Measurements from ENCODE around the gene ACADVL. TPM values are rescaled to one million over a fixed set of nuclear protein-coding genes. Genes with fewer than 3 reads are reported as not detected.

The ACADVL gene
- total RNA-seq, 6 experiments from 2014 or later, result 378 to 463 (median 405) TPM

GRCh38 chr17:7251661-7252175 is 32.0 kb downstream of the ACADVL start, which contains the start of gene CTDNEP1:
Gene CTDNEP1 (minus strand): TSS chr17:7251734. CDS start chr17:7251296, 438 bp downstream.
- peak within 1 kb of the TSS; percentile 100 for H3K27ac Mint-ChIP-seq
- H3K4me3 Mint-ChIP-seq, result peak within 1 kb of the TSS; percentile 92
- peaks cover 33% of the 10 kb centered on the region for H3K4me1 Mint-ChIP-seq (ENCODE audit: low read depth)
- TF ChIP-seq, protein P1, sequence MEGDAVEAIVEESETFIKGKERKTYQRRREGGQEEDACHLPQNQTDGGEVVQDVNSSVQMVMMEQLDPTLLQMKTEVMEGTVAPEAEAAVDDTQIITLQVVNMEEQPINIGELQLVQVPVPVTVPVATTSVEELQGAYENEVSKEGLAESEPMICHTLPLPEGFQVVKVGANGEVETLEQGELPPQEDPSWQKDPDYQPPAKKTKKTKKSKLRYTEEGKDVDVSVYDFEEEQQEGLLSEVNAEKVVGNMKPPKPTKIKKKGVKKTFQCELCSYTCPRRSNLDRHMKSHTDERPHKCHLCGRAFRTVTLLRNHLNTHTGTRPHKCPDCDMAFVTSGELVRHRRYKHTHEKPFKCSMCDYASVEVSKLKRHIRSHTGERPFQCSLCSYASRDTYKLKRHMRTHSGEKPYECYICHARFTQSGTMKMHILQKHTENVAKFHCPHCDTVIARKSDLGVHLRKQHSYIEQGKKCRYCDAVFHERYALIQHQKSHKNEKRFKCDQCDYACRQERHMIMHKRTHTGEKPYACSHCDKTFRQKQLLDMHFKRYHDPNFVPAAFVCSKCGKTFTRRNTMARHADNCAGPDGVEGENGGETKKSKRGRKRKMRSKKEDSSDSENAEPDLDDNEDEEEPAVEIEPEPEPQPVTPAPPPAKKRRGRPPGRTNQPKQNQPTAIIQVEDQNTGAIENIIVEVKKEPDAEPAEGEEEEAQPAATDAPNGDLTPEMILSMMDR (IDR thresholded peaks at IDR 0.05), result no peak
- H3K27me3 Mint-ChIP-seq (ENCODE audit: insufficient read depth), result no peaks in the 10 kb centered on the region; the same call in 1 of the 2 replicates
- H3K36me3 Mint-ChIP-seq (ENCODE audit: low read depth), result peaks cover 40% of the 10 kb centered on the region
- DNase-seq, result peak; percentile 100
- no peaks in the 10 kb centered on the region for H3K9me3 Mint-ChIP-seq

GRCh38 chr17:7252176-7253043 is 32.7 kb downstream of the ACADVL start, which contains the start of gene ELP5:
Gene ELP5 (plus strand): TSS chr17:7252215. CDS start chr17:7252551, 336 bp downstream.
- Mint-ChIP-seq H3K27me3 (ENCODE audit: insufficient read depth) (no peaks in the 10 kb centered on the region; the same call in 1 of the 2 replicates), H3K4me1 (ENCODE audit: low read depth) (peaks cover 33% of the 10 kb centered on the region), H3K4me3 (peak within 1 kb of the TSS; percentile 92), H3K9me3 (no peaks in the 10 kb centered on the region), H3K36me3 (ENCODE audit: low read depth) (peaks cover 45% of the 10 kb centered on the region), H3K27ac (peak within 1 kb of the TSS; percentile 100)
- TF ChIP-seq, protein P1 (IDR thresholded peaks at IDR 0.05), result peak; percentile 69
- DNase-seq, result peak; percentile 89

- H3K9me3 Mint-ChIP-seq, result no peaks in the 10 kb centered on the region
- H3K4me1 Mint-ChIP-seq (ENCODE audit: low read depth), result peaks cover 33% of the 10 kb centered on the region
- H3K27me3 Mint-ChIP-seq (ENCODE audit: insufficient read depth), result no peaks in the 10 kb centered on the region; the same call in 1 of the 2 replicates
- peak overlapping the region; percentile 100 for H3K27ac Mint-ChIP-seq
- peaks cover 45% of the 10 kb centered on the region for H3K36me3 Mint-ChIP-seq (ENCODE audit: low read depth)
- H3K4me3 Mint-ChIP-seq, result peak overlapping the region; percentile 92
- TF ChIP-seq, protein P1 (IDR thresholded peaks at IDR 0.05), result no peak
- DNase-seq, result no peak
Observed at GRCh38 chr17:7253082-7253481, 33.3 kb downstream of the ACADVL start.

GRCh38 chr17:7254511-7254910 is 34.8 kb downstream of the ACADVL start:
- no peak overlapping the region for H3K27ac Mint-ChIP-seq
- no peak for DNase-seq
- H3K36me3 Mint-ChIP-seq (ENCODE audit: low read depth), result peaks cover 40% of the 10 kb centered on the region
- no peaks in the 10 kb centered on the region; the same call in 1 of the 2 replicates for H3K27me3 Mint-ChIP-seq (ENCODE audit: insufficient read depth)
- TF ChIP-seq, protein P1 (IDR thresholded peaks at IDR 0.05), result no peak
- peaks cover 21% of the 10 kb centered on the region for H3K4me1 Mint-ChIP-seq (ENCODE audit: low read depth)
- no peaks in the 10 kb centered on the region for H3K9me3 Mint-ChIP-seq
- H3K4me3 Mint-ChIP-seq, result no peak overlapping the region

GRCh38 chr17:7256766-7257456 is 37.2 kb downstream of the ACADVL start:
- DNase-seq, result no peak
- peaks cover 1% of the 10 kb centered on the region for H3K27me3 Mint-ChIP-seq (ENCODE audit: insufficient read depth)
- H3K4me1 Mint-ChIP-seq (ENCODE audit: low read depth), result peaks cover 11% of the 10 kb centered on the region
- peaks cover 27% of the 10 kb centered on the region for H3K36me3 Mint-ChIP-seq (ENCODE audit: low read depth)
- H3K4me3 Mint-ChIP-seq, result no peak overlapping the region
- no peak overlapping the region for H3K27ac Mint-ChIP-seq
- TF ChIP-seq, protein P1 (IDR thresholded peaks at IDR 0.05), result no peak
- no peaks in the 10 kb centered on the region for H3K9me3 Mint-ChIP-seq

All from HFFc6 (cell line).